ENCODE data around the gene RGPD8. TPM values are rescaled to one million over a fixed set of nuclear protein-coding genes. Genes with fewer than 3 reads are reported as not detected.

Gene RGPD8
- total and polyA plus RNA-seq, 10 of the 15 experiments (the other 5 are each of a cell fraction or from before 2014, with no cell fraction given), result 0.24 to 9.6 (median 4.2) TPM

- no peak overlapping the region for H3K27ac ChIP-seq (ENCODE audit: control insufficient read depth, insufficient read depth)
- FAIRE-seq, result no peak
- no peaks in the 10 kb centered on the region for H3K36me3 ChIP-seq (ENCODE audit: control insufficient read depth in 2 of 2, insufficient read depth in 2 of 2, low read length in 1 of 2)
- ChIA-PET RAD21 (ENCODE audit: unreplicated experiment) (no interaction called here), POLR2A (no interaction called here), CTCF (interaction anchor here (1.3 kb wide), 1 partner anchor 11 kb away, joined by 5 read pairs; no protein-coding TSS in a partner anchor), SMC1A (ENCODE audit: uncharacterized antibody, unreplicated experiment) (no interaction called here)
- no peak overlapping the region for H3K9ac ChIP-seq (ENCODE audit: control insufficient read depth, insufficient read depth, low read length)
- no peak overlapping the region for H3K4me2 ChIP-seq (ENCODE audit: control insufficient read depth, insufficient read depth)
- DNase-seq (ENCODE audit: low read depth, low spot score), result no peak
- H3K4me3 ChIP-seq, result no peak overlapping the region
- H3K79me2 ChIP-seq (ENCODE audit: control insufficient read depth, insufficient read depth, low read length), result no peaks in the 10 kb centered on the region
- in situ Hi-C loops (cut with MboI) (loop anchor here (10.0 kb wide), 1 partner anchor 117 kb away; no protein-coding TSS in a partner anchor), intact Hi-C loops (cut with micrococcal nuclease; ENCODE audit: unreplicated experiment) (no loop called here)
- WGBS (ENCODE audit: insufficient coverage, insufficient replicate concordance, low lambda C conversion rate, missing lambda C conversion rate), result 0% methylated on average over 1 of the region's 1 CpG
- no peak for ATAC-seq
- H3K9me3 ChIP-seq (replicated peaks; ENCODE audit: control insufficient read depth, insufficient read depth, low read length), result no peaks in the 10 kb centered on the region
- H4K20me1 ChIP-seq (ENCODE audit: control insufficient read depth, insufficient read depth), result no peaks in the 10 kb centered on the region
- no TSS peak for BruUV-seq (replicated peaks)
- no peaks in the 10 kb centered on the region; a peak in 1 of 4 replicates for H3K27me3 ChIP-seq (replicated peaks in 1 of 2; ENCODE audit: control insufficient read depth in 2 of 2, insufficient read depth in 2 of 2, low read length in 1 of 2)
- no peak overlapping the region for H2AFZ ChIP-seq (ENCODE audit: control insufficient read depth, low read depth, low read length)
- H3K4me1 ChIP-seq (ENCODE audit: control insufficient read depth, insufficient read depth, low read length), result no peaks in the 10 kb centered on the region
- TF ChIP-seq, protein P1, sequence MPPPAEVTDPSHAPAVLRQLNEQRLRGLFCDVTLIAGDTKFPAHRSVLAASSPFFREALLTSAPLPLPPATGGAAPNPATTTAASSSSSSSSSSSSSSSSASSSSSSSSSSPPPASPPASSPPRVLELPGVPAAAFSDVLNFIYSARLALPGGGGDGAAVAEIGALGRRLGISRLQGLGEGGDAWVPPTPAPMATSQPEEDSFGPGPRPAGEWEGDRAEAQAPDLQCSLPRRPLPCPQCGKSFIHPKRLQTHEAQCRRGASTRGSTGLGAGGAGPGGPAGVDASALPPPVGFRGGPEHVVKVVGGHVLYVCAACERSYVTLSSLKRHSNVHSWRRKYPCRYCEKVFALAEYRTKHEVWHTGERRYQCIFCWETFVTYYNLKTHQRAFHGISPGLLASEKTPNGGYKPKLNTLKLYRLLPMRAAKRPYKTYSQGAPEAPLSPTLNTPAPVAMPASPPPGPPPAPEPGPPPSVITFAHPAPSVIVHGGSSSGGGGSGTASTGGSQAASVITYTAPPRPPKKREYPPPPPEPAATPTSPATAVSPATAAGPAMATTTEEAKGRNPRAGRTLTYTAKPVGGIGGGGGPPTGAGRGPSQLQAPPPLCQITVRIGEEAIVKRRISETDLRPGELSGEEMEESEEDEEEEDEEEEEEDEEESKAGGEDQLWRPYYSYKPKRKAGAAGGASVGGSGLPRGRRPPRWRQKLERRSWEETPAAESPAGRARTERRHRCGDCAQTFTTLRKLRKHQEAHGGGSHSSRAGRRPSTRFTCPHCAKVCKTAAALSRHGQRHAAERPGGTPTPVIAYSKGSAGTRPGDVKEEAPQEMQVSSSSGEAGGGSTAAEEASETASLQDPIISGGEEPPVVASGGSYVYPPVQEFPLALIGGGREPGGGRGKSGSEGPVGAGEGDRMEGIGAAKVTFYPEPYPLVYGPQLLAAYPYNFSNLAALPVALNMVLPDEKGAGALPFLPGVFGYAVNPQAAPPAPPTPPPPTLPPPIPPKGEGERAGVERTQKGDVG (CRISPR knock-in tag; IDR thresholded peaks at IDR 0.05), result no peak
- TF ChIP-seq IKZF2 (IDR thresholded peaks at IDR 0.05) (no peak), CHD1 (IDR thresholded peaks at IDR 0.05; ENCODE audit: low read depth, low read length) (no peak), MYC (IDR thresholded peaks at IDR 0.05; ENCODE audit: insufficient read depth, insufficient read length, insufficient replicate concordance, low read length, severe bottlenecking) (no peak), TARDBP (IDR thresholded peaks at IDR 0.05; ENCODE audit: borderline replicate concordance) (no peak), YBX1 (IDR thresholded peaks at IDR 0.05) (no peak), SMARCA5 (IDR thresholded peaks at IDR 0.05) (no peak), CEBPZ (IDR thresholded peaks at IDR 0.05; ENCODE audit: low read depth, low read length) (no peak), HSF1 (IDR thresholded peaks at IDR 0.05; ENCODE audit: low read depth, low read length) (no peak), FOS (IDR thresholded peaks at IDR 0.05; ENCODE audit: borderline replicate concordance, extremely low read depth, insufficient read length) (no peak), ASH2L (IDR thresholded peaks at IDR 0.05; ENCODE audit: borderline replicate concordance, low read depth) (no peak), ETV6 (conservative IDR thresholded peaks at IDR 0.05 in 1 of 2, IDR thresholded peaks at IDR 0.05 in 1 of 2; ENCODE audit: borderline replicate concordance in 1 of 2, low read depth in 1 of 2) (no peak)
- TF ChIP-seq, protein P2, sequence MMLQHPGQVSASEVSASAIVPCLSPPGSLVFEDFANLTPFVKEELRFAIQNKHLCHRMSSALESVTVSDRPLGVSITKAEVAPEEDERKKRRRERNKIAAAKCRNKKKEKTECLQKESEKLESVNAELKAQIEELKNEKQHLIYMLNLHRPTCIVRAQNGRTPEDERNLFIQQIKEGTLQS (IDR thresholded peaks at IDR 0.05; ENCODE audit: borderline replicate concordance, extremely low read depth, low read depth, low read length), result no peak
Observed at GRCh38 chr2:112451317-112451716, 17.9 kb upstream of the RGPD8 start.

Measured in GM12878 (cell line).